VCaP (cell line): Measurements from ENCODE around the gene TRAPPC1.

Experiments
- H3K27ac ChIP-seq: fragments of 450-650 bp; 2 replicates; pipeline ENCODE4 v1.5.1; 2017
- CTCF ChIP-seq: fragments of 450-650 bp; conservative IDR thresholded peaks from 2 replicates; pipeline ENCODE4 v1.5.1; 2017; ENCODE audit warnings: mild to moderate bottlenecking, moderate library complexity

TRAPPC1 gene

GRCh38 chr17:7931709-7932482 is at the start of gene TRAPPC1, which contains the start of gene CNTROB:
Gene TRAPPC1 (minus strand): TSS chr17:7931946. CDS start chr17:7931829, 117 bp downstream.
Gene CNTROB (plus strand): TSS chr17:7932206. CDS start chr17:7933080, 874 bp downstream.
- no peak for TF ChIP-seq CTCF
- H3K27ac ChIP-seq, result peak within 1 kb of the TSS; percentile 60; the same call in 1 of the 2 replicates

GRCh38 chr17:7977805-7978204 is 46.1 kb upstream of the TRAPPC1 start:
- H3K27ac ChIP-seq, result no peak overlapping the region
- no peak for TF ChIP-seq CTCF

- TF ChIP-seq CTCF, result no peak
- H3K27ac ChIP-seq, result no peak overlapping the region
Observed at GRCh38 chr17:7977039-7977438, 45.3 kb upstream of the TRAPPC1 start.

GRCh38 chr17:7974638-7975131 is 42.9 kb upstream of the TRAPPC1 start:
- no peak overlapping the region for H3K27ac ChIP-seq
- TF ChIP-seq CTCF, result no peak

- TF ChIP-seq CTCF, result peak; percentile 17
- no peak overlapping the region for H3K27ac ChIP-seq
Observed at GRCh38 chr17:7972131-7972785, 40.5 kb upstream of the TRAPPC1 start.

- no peak overlapping the region for H3K27ac ChIP-seq
- TF ChIP-seq CTCF, result no peak
Observed at GRCh38 chr17:7971651-7972050, 39.9 kb upstream of the TRAPPC1 start.

- no peak for TF ChIP-seq CTCF
- no peak overlapping the region for H3K27ac ChIP-seq
Observed at GRCh38 chr17:7969433-7969832, 37.7 kb upstream of the TRAPPC1 start.
